ENCODE measurements around the gene CPB2.

DNA sequence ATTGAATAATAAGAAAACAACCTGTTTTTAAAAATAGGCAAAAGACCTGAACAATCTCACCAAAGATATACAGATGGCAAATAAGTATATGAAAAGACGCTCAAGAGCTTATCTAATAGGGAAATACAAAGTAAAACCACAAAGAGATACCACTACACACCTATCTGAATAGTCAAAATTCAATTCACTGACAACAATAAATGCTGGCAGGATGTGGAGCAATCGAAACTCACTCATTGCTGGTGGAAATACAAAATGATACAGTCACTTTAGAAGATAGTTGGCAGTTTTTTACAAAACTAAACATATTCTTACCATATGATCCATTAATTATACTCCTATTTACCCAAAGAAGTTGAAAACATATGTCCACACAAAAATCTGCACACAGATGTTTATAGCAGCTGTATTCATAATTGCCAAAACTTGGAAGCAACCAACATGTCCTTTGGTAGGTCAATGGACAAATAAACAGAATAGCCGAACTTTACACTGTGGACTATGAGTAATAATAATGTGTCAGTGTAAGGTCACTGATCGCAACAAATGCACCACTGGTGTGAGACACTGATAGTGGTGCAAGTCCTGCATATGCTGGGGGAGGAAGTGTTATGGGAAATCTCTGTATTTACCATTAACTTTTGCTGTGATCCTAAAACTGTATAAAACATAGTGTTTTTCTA is 73.1 kb downstream of the CPB2 start:
- TF ChIP-seq, protein P1, sequence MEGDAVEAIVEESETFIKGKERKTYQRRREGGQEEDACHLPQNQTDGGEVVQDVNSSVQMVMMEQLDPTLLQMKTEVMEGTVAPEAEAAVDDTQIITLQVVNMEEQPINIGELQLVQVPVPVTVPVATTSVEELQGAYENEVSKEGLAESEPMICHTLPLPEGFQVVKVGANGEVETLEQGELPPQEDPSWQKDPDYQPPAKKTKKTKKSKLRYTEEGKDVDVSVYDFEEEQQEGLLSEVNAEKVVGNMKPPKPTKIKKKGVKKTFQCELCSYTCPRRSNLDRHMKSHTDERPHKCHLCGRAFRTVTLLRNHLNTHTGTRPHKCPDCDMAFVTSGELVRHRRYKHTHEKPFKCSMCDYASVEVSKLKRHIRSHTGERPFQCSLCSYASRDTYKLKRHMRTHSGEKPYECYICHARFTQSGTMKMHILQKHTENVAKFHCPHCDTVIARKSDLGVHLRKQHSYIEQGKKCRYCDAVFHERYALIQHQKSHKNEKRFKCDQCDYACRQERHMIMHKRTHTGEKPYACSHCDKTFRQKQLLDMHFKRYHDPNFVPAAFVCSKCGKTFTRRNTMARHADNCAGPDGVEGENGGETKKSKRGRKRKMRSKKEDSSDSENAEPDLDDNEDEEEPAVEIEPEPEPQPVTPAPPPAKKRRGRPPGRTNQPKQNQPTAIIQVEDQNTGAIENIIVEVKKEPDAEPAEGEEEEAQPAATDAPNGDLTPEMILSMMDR (IDR thresholded peaks at IDR 0.05): no peak
- TF ChIP-seq SIN3A (IDR thresholded peaks at IDR 0.05; ENCODE audit: borderline replicate concordance, insufficient read depth, low read depth, low read length) (no peak), POLR2AphosphoS5 (IDR thresholded peaks at IDR 0.05; ENCODE audit: low read depth, low read length) (no peak)
